SK-N-MC (cell line): ENCODE data around the gene PIM3.

Experiments used
- DNase-seq: peaks from one replicate; pipeline ENCODE4 v3.0.0-alpha.2; 2011; ENCODE audit warnings: low read depth, low spot score
- H3K27ac ChIP-seq: fragments of 200-600 bp; sonication (generic); 2 replicates; pipeline ENCODE4 v1.5.1; 2016; ENCODE audit warnings: mixed run types
- H3K36me3 ChIP-seq: fragments of 200-600 bp; sonication (generic); 2 replicates; pipeline ENCODE4 v1.6.1; 2017; ENCODE audit warnings: antibody characterized with exemption, low read length, mixed read lengths; ENCODE audit not compliant: insufficient read depth
- H3K4me3 ChIP-seq: fragments of 200-600 bp; sonication (generic); 2 replicates; pipeline ENCODE4 v1.5.1; 2016
- H3K9ac ChIP-seq: fragments of 200-600 bp; sonication (generic); 2 replicates; pipeline ENCODE4 v1.8.0; 2017; ENCODE audit warnings: mixed run types, mixed read lengths; ENCODE audit not compliant: insufficient read length
- H3K9me3 ChIP-seq: fragments of 200-600 bp; sonication (generic); 2 replicates; pipeline ENCODE4 v1.6.1; 2017; ENCODE audit warnings: low read depth, mild to moderate bottlenecking, antibody characterized with exemption, low read length, moderate library complexity, mixed read lengths
- EZH2 ChIP-seq: fragments of 200-600 bp; sonication (generic); IDR thresholded peaks from one replicate; pipeline ENCODE4 v1.6.1; 2017; ENCODE audit warnings: antibody characterized with exemption
- FOXP2 ChIP-seq: optimal IDR thresholded peaks from 2 replicates; pipeline ENCODE3; 2011; ENCODE audit warnings: mild to moderate bottlenecking, moderate library complexity; ENCODE audit not compliant: insufficient read depth; ENCODE audit errors: extremely low read length, control extremely low read depth
- POLR2AphosphoS5 ChIP-seq: IDR thresholded peaks from 2 replicates; pipeline ENCODE4 v1.6.1; 2012; ENCODE audit warnings: mild to moderate bottlenecking, low read depth, low read length, borderline replicate concordance

PIM3 gene

GRCh38 chr22:49951986-49952896 lies 8.3 kb upstream of the PIM3 start:
- H3K9me3 ChIP-seq, result no peaks in the 10 kb centered on the region
- peak overlapping the region; percentile 75 for H3K27ac ChIP-seq

GRCh38 chr22:49953027-49953679 lies 7.4 kb upstream of the PIM3 start:
- Histone ChIP-seq H3K36me3 (no peaks in the 10 kb centered on the region), H3K27ac (no peak overlapping the region), H3K4me3 (no peak overlapping the region), H3K9ac (no peak overlapping the region), H3K9me3 (no peaks in the 10 kb centered on the region)
- DNase-seq, result no peak
- no peak for TF ChIP-seq POLR2AphosphoS5

More at GRCh38 chr22:49951986-49952896, 8.3 kb upstream of the PIM3 start:
- no peaks in the 10 kb centered on the region for H3K36me3 ChIP-seq
- TF ChIP-seq EZH2, result no peak
- DNase-seq, result no peak
- no peak overlapping the region for H3K4me3 ChIP-seq
- H3K9ac ChIP-seq, result peak overlapping the region; percentile 37

DNA sequence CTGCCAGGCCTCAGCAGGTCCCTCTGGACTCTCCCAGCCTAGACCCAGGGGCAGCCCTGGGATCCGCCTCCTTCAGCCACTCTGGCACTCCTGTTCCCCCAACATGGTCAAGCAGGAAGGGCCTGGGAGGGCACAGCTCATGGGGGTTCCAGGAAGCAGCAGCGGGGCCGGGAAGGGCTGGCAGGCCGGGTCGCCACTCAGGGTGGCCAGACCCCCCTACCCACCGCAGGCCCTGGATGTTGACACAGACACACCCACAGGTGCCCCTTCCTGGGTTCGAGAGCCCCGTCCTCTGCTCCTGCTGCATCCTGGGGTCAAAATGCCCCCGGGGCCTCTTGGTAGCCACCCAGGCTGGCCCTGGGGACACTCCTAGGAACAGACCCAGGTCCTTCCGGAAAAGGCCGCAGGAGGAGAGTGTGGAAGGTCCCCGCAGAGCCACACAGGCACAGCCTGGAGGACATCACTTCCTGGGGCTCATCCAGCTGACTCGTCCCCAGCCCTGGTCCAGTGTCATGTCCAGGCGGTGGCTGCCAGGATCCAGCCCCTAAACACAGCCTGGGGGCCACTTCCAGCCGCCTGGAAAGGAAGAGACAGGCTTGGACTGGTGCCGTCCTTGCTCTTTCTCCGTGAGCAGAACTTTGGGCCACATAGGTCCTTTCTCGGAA lies 6.8 kb upstream of the PIM3 start:
- Histone ChIP-seq H3K9ac (no peak overlapping the region), H3K4me3 (no peak overlapping the region), H3K9me3 (no peaks in the 10 kb centered on the region), H3K36me3 (no peaks in the 10 kb centered on the region), H3K27ac (no peak overlapping the region)
- TF ChIP-seq FOXP2, result no peak
- TF ChIP-seq EZH2, result no peak
- no peak for TF ChIP-seq POLR2AphosphoS5
- no peak for DNase-seq

- TF ChIP-seq POLR2AphosphoS5, result no peak
- no peak overlapping the region for H3K9ac ChIP-seq
Measured at GRCh38 chr22:49954354-49954753, 6.2 kb upstream of the PIM3 start.

GRCh38 chr22:49954991-49955580 lies 5.5 kb upstream of the PIM3 start:
- no peak overlapping the region for H3K9ac ChIP-seq
- no peak overlapping the region for H3K4me3 ChIP-seq
- no peak for TF ChIP-seq POLR2AphosphoS5
- TF ChIP-seq EZH2, result no peak
- no peak for TF ChIP-seq FOXP2
- no peaks in the 10 kb centered on the region for H3K36me3 ChIP-seq
- H3K9me3 ChIP-seq, result no peaks in the 10 kb centered on the region
- no peak for DNase-seq
- H3K27ac ChIP-seq, result no peak overlapping the region

More at GRCh38 chr22:49954354-49954753, 6.2 kb upstream of the PIM3 start:
- H3K36me3 ChIP-seq, result no peaks in the 10 kb centered on the region
- H3K4me3 ChIP-seq, result no peak overlapping the region
- no peaks in the 10 kb centered on the region for H3K9me3 ChIP-seq
- DNase-seq, result no peak
- no peak overlapping the region for H3K27ac ChIP-seq

DNA sequence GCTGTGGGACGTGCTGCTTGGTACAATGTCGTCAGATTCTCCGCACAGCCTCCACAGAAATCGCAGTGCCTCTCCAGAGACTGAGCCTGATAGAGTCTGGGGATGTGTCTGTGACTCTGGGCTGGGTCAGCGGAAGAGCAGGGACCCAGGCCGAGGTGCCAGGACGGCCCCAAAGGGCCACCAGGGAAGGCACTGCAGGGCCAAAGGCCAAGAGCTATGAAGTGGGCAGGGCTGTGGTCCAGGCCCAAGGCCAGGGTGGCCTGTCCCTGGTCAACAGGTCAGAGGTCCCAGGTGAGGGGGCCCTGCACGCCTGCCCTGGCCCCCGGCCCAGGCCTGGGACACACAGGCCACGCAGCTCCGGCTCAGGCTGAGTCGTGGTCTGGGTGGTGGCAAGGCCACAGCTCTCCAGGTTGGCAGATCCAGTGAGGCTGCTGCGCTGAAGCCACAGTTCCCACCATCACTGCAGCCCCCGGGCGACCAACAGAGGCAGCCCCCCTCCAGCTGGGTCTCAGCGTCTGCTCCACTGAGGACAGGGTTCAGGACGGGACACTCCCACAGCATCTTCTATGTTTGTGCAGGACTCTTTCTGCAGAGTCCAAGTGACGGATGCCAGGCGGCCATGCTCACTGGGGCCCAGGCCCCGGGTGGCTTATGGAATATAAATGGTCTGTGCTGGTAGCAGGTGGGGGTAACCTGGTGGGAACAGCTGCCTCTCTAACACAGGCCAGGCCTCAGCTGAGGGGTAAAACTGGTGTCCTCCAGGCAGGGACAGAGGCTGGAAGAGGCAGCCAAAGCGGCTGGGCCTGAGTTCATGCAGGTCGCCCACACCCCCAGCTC lies 4.8 kb upstream of the PIM3 start:
- no peaks in the 10 kb centered on the region for H3K36me3 ChIP-seq
- H3K9me3 ChIP-seq, result no peaks in the 10 kb centered on the region
- DNase-seq, result no peak
- no peak overlapping the region for H3K9ac ChIP-seq
- no peak overlapping the region for H3K4me3 ChIP-seq
- no peak overlapping the region for H3K27ac ChIP-seq
- TF ChIP-seq POLR2AphosphoS5 (no peak), FOXP2 (no peak), EZH2 (no peak)

DNA sequence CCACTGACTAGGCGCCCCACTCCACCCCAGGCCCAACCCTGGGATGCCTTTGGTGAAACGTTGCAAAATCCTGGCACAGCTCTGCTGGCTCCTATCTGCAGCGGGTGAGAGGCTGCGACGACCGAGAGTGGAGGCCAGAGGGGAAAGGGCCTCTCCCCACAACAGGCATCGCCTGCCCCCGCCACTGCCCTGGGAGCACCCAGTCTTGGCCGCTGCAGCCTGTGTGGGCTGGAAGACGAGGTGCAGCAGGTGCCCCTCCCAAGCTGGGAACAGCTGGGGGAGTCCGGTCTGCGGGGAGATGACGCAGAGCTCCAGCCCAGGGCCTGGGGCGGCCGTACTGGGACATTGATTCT lies 4.2 kb upstream of the PIM3 start:
- no peak for DNase-seq
- no peak for TF ChIP-seq FOXP2
- no peak for TF ChIP-seq POLR2AphosphoS5
- no peak for TF ChIP-seq EZH2
- Histone ChIP-seq H3K4me3 (no peak overlapping the region), H3K27ac (no peak overlapping the region), H3K9ac (no peak overlapping the region), H3K36me3 (peaks cover under 1% of the 10 kb centered on the region), H3K9me3 (no peaks in the 10 kb centered on the region)
